GM08714 (cell line): ENCODE results near the gene HAVCR2.

Experiments used
- H3K4me3 ChIP-seq: fragments of 200-500 bp; sonication (Bioruptor generic); 2 replicates; pipeline ENCODE4 v1.5.1; 2014; ENCODE audit warnings: mild to moderate bottlenecking, low read length, inconsistent platforms
- ZNF274 ChIP-seq: IDR thresholded peaks from 2 replicates; pipeline ENCODE4 v1.6.1; 2012; ENCODE audit warnings: mild to moderate bottlenecking, low read depth, low read length

Gene HAVCR2

GRCh38 chr5:157108976-157109375, at the start of gene HAVCR2:
Gene HAVCR2, minus strand, starts transcription at chr5:157109044. Its CDS starts 61 bp downstream, at chr5:157108983.
- TF ChIP-seq ZNF274 = no peak
- peak within 1 kb of the TSS; percentile 44; the same call in 1 of the 2 replicates for H3K4me3 ChIP-seq

- no peak for TF ChIP-seq ZNF274
Observed at GRCh38 chr5:157157293-157157891, 48.5 kb upstream of the HAVCR2 start.

GRCh38 chr5:157155297-157155696, 46.5 kb upstream of the HAVCR2 start:
- TF ChIP-seq ZNF274 = no peak
- no peak overlapping the region for H3K4me3 ChIP-seq

More at GRCh38 chr5:157157293-157157891, 48.5 kb upstream of the HAVCR2 start:
- no peak overlapping the region for H3K4me3 ChIP-seq

- no peak for TF ChIP-seq ZNF274
- no peak overlapping the region for H3K4me3 ChIP-seq
Observed at GRCh38 chr5:157150995-157151394, 42.2 kb upstream of the HAVCR2 start.

GRCh38 chr5:157148734-157149615, 40.1 kb upstream of the HAVCR2 start:
- no peak for TF ChIP-seq ZNF274
- no peak overlapping the region for H3K4me3 ChIP-seq

- peak overlapping the region; percentile 84 for H3K4me3 ChIP-seq
- TF ChIP-seq ZNF274 = no peak
Observed at GRCh38 chr5:157143127-157143971, 34.5 kb upstream of the HAVCR2 start.

- no peak for TF ChIP-seq ZNF274
- H3K4me3 ChIP-seq = peak within 1 kb of the TSS; percentile 84
Observed at GRCh38 chr5:157142317-157143126, 33.7 kb upstream of the HAVCR2 start, which contains the start of gene MED7. Gene MED7, minus strand, starts transcription at chr5:157142865. Its CDS starts 3,434 bp downstream, at chr5:157139431.

GRCh38 chr5:157137691-157138090, 28.8 kb upstream of the HAVCR2 start:
- no peak for TF ChIP-seq ZNF274
- no peak overlapping the region for H3K4me3 ChIP-seq

- no peak for TF ChIP-seq ZNF274
Observed at GRCh38 chr5:157132281-157132612, 23.4 kb upstream of the HAVCR2 start.

GRCh38 chr5:157130925-157131324, 22.1 kb upstream of the HAVCR2 start:
- TF ChIP-seq ZNF274 = no peak
- H3K4me3 ChIP-seq = no peak overlapping the region

More at GRCh38 chr5:157132281-157132612, 23.4 kb upstream of the HAVCR2 start:
- H3K4me3 ChIP-seq = no peak overlapping the region

GRCh38 chr5:157121709-157122108, 12.9 kb upstream of the HAVCR2 start:
- no peak for TF ChIP-seq ZNF274
- H3K4me3 ChIP-seq = no peak overlapping the region

- no peak for TF ChIP-seq ZNF274
Observed at GRCh38 chr5:157120102-157120501, 11.3 kb upstream of the HAVCR2 start.

GRCh38 chr5:157116483-157116954, 7.7 kb upstream of the HAVCR2 start:
- no peak for TF ChIP-seq ZNF274
- no peak overlapping the region for H3K4me3 ChIP-seq

More at GRCh38 chr5:157120102-157120501, 11.3 kb upstream of the HAVCR2 start:
- no peak overlapping the region for H3K4me3 ChIP-seq

- TF ChIP-seq ZNF274 = no peak
- no peak overlapping the region for H3K4me3 ChIP-seq
Observed at GRCh38 chr5:157115502-157115901, 6.7 kb upstream of the HAVCR2 start.
